ENCODE measurements around the gene KIF5B.
"Not testable (repeated sequence)": the region's sequence is repeated elsewhere in the genome, so short reads cannot be mapped to it uniquely, and the experiment has no call there.

KIF5B gene

GRCh38 chr10:32015386-32015785 is 40.8 kb downstream of the KIF5B start:
- no peak for DNase-seq (ENCODE audit: low read depth in 2 of 2)

DNA sequence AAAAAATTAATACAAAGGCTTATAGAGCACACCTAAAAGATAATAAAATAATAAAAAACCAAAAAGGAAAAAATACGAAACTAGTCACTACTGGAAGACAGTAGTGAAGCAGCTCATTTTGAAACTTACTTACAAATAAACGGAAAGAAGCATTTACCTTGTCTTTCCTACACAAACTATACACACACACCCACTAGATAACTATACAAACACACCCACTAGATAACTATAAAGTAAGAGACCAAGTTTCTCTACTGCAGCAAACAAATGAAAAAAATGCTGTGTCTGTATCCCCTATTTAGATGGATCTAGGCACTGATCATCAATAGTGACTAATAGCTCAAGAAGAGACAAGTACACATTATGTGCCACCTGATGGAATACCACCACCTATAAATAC is 49.2 kb downstream of the KIF5B start:
- DNase-seq (ENCODE audit: low read depth in 2 of 2): no peak

DNA sequence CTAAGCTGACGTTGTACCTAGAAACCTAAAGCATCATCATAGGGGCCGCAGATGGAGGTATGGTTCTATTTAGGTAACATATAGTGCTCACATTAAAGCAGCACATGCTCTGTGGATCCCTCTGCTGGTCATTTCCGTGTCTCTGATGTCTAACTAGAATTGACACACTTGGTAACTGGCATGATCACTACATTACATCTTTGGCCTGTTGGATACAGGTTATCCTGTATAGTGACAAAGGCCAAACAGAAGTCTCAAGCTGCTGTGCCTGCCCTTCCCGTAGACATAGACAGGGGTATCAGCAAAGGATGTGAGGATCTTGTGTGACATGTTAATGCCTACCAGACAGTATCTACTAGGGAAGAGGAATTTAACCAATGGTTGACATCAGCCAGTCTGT is 51.2 kb downstream of the KIF5B start:
- DNase-seq (ENCODE audit: low read depth in 2 of 2): no peak

DNA sequence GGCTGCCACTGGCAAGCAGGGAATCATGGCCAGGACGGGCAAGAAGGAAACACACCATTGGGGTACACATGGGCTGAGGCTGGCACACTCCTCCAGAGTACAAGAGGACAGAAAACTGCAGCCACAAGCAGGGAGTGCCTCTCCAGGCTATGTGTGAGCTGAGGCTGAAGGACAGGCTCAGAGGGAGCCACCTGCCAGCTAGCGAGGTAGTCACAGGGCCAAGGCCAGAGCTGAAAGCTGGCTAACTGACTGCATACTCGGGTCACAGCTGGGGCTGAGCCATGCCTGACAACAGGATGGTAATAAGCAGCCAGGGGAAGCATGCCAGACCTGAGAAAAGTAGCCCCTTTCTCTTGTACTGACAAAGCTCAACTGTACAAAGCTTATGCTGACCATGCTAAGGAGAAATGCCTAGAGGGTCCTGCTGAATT is 52.0 kb downstream of the KIF5B start:
- DNase-seq (ENCODE audit: low read depth in 2 of 2): no peak

- DNase-seq (ENCODE audit: low read depth in 2 of 2): no peak
These were observed 53.7 kb downstream of the KIF5B start for GRCh38 chr10:32002531-32002930.

- no peak for DNase-seq (ENCODE audit: low read depth in 2 of 2)
These were observed 55.3 kb downstream of the KIF5B start for GRCh38 chr10:32000937-32001336.

DNA sequence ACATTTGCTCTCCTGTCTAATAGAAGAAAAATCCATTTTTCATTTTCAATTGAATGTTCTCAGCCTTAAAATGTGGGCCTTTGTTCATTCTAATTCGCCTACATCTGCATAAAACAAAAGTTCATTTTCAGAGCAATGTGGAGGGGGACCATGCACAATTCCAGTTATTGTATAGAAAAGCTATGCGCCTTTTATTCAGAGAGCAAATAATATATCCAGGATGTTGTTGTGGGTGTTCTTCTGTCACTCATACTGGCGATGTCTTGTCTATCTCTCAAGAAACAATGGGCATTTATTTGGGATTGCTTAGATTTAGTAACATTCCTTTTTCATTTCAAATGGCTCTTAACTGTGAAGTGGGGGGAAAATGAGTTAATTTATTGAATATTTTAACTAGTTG is 56.4 kb downstream of the KIF5B start:
- DNase-seq (ENCODE audit: low read depth in 2 of 2): no peak

DNA sequence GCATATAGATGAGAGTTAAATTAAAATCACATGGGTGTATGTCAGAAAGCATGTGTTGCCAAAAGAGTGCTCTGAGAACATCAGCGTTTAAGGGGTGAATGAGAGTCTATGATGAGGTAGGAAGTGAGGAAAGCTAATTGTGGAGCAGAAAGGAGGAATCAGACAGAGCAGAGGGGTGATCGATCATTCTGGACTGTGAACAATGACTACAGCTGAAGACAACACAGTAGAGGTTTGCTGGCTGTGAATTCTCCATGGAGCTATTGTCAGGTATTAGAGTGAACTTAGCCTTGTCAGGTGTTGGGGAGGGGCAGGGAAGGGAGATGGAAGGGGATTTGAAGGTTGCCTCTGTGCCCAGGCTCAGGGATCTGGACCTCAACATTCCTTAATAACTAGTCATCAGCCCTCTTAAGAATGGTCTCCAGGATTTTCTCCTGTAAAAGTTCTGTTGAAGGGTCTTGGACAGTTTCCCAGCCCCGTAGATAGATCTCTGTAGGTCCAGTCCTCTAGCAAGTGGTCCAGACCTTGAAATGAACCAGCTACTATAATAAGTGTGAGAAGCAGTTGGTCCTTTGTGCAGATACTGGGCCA is 57.1 kb downstream of the KIF5B start:
- no peak for DNase-seq (ENCODE audit: low read depth in 2 of 2)

- DNase-seq (ENCODE audit: low read depth in 2 of 2): no peak
These were observed 61.3 kb downstream of the KIF5B start for GRCh38 chr10:31994926-31995325.

DNA sequence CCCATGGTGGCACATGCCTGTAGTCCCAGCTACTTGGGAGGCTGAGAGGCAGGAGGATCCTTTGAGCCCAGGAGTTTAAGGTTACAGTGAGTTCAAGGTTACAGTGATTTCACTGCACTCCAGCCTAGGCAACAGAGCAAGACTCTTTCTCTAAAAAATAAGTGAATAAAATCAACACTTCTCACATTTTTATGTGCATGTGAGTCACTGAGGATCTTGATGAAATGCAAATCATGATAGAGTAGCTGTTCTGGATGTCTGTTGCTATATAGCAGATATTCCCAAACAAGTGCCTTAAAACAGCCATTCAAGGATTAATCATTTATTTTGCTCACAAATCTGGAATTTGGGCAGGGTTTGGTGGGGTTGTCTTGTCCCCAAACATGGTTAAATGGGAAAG is 65.3 kb downstream of the KIF5B start:
- no peak for DNase-seq (ENCODE audit: low read depth in 2 of 2)

GRCh38 chr10:31987786-31988185 is 68.4 kb downstream of the KIF5B start:
- DNase-seq (ENCODE audit: low read depth in 2 of 2): not testable (repeated sequence)

DNA sequence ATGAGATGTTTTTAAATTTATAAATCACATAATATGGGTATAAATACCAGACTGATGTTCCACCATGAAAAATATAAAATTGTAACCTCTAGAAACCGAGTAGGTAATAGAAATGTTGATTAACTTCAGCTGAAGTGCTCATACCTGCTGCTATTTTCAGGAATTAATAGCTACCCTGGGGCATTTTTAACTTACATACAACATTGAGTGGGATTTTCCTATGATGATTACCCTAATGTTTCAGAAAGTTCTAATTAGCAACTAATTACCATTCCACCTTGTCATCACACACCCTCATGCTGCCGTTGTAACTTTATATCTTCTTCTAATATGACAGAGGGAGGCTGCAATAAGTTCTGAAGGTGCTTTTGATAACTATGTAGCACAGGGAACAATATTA is 74.1 kb downstream of the KIF5B start:
- DNase-seq (ENCODE audit: low read depth in 2 of 2): no peak

DNA sequence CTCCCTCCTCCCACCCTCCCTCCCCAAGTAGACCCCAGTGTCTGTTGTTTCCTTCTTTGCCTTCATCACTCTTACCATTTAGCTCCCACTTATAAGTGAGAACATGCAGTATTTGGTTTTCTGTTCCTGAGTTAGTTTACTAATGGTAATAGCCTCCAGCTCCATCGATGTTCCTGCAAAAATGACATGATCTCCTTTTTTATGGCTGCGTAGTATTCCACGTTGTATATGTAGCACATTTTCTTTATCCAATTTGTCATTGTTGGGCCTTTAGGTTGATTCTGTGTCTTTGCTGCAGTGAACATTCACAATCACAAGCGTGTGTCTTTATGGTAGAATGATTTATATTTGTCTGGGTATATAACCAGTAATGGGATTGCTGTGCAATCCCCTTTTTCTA is 75.8 kb downstream of the KIF5B start:
- no peak for DNase-seq (ENCODE audit: low read depth in 2 of 2)

- not testable (repeated sequence) for DNase-seq (ENCODE audit: low read depth in 2 of 2)
These were observed 77.2 kb downstream of the KIF5B start for GRCh38 chr10:31979071-31979470.

- DNase-seq (ENCODE audit: low read depth in 2 of 2): no peak
These were observed 78.1 kb downstream of the KIF5B start for GRCh38 chr10:31978156-31978483.

DNA sequence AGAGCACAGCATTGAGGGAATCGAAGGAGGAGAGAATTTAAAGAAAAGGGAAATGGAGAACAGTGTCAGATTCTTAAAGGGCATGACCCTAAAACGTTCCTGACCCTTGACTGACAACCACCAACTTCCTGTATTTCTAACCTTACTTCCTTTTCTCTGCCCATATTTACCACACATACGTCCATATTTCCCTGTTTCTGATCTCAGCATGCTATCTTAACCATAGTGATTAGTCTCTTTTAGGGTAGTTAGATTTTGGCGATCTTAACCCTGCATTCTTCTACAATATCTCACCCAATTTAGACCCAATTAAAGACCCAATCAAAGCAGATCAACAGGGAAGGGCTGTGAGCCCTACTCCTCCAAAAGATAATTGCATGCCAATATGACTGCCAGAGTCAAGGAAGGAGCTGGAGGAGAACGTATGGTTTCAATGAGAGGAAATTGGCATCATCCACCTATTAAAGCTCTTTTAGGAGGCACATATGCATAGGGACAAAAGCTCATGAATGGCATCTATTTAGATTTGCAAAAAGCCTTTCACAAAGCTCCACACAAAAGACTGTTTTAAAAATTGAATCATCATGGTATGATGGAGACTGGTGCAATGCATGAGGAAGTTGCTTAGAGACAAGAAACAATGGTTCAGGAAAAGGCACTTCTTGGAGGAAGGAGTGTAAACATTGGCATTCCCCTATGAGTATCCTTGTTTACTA is 78.6 kb downstream of the KIF5B start:
- no peak for DNase-seq (ENCODE audit: low read depth in 2 of 2)

GRCh38 chr10:31975157-31975765 is 81.0 kb downstream of the KIF5B start:
- DNase-seq (ENCODE audit: low read depth in 2 of 2): no peak

GRCh38 chr10:31974434-31975124 is 81.6 kb downstream of the KIF5B start:
- no peak for DNase-seq (ENCODE audit: low read depth in 2 of 2)

GRCh38 chr10:31972519-31973041 is 83.6 kb downstream of the KIF5B start:
- no peak for DNase-seq (ENCODE audit: low read depth in 2 of 2)

GRCh38 chr10:31969847-31970246 is 86.4 kb downstream of the KIF5B start:
- not testable (repeated sequence) for DNase-seq (ENCODE audit: low read depth in 2 of 2)

GRCh38 chr10:31963589-31963980 is 92.6 kb downstream of the KIF5B start:
- no peak for DNase-seq (ENCODE audit: low read depth in 2 of 2)

GRCh38 chr10:31962826-31963588 is 93.2 kb downstream of the KIF5B start:
- DNase-seq (ENCODE audit: low read depth in 2 of 2): no peak

All from activated CD8-positive, alpha-beta memory T cell treated with anti-CD3 and anti-CD28 coated beads for 4 hours (primary cell).